Gastroesophageal sphincter (tissue), 4 donors: ENCODE data around the gene CD48. TPM values are rescaled to one million over a fixed set of nuclear protein-coding genes. Genes with fewer than 3 reads are reported as not detected.

Source experiments
- ATAC-seq: fragments of 150-250 bp; one replicate; pipeline ENCODE4 v1.9.1; 2016; ENCODE audit warnings: mild to moderate bottlenecking, moderate library complexity
- H3K27ac ChIP-seq, 4 donors: fragments of 200-600 bp; sonication (generic) in 3 of 4; 1 replicate in 3 of 4; 2 replicates in 1 of 4; pipeline ENCODE4 v1.5.1; 2016 to 2019
- H3K27me3 ChIP-seq: fragments of 200-600 bp; sonication (generic); one replicate; pipeline ENCODE4 v1.5.1; 2019
- H3K36me3 ChIP-seq, 2 donors: fragments of 200-600 bp; sonication (generic); one replicate each; pipeline ENCODE4 v1.5.1; 2019; ENCODE audit warnings: control low read depth in 1 of 2
- H3K4me1 ChIP-seq, 3 donors: fragments of 200-600 bp; sonication (generic); 1 replicate in 2 of 3; 2 replicates in 1 of 3; pipeline ENCODE4 v1.5.1; 2016 to 2019; ENCODE audit warnings: control low read depth in 2 of 3
- H3K4me3 ChIP-seq, 2 donors: fragments of 200-600 bp; sonication (generic); one replicate each; pipeline ENCODE4 v1.5.1; 2019; ENCODE audit warnings: mild to moderate bottlenecking in 1 of 2, moderate library complexity in 1 of 2
- H3K9me3 ChIP-seq, 3 donors: fragments of 200-600 bp; sonication (generic); one replicate each; pipeline ENCODE4 v1.5.1; 2017 to 2019; ENCODE audit warnings: control low read depth in 2 of 3
- CTCF ChIP-seq, 4 experiments: fragments of 200-600 bp in 2 of 4; fragments of 450-650 bp in 2 of 4; sonication (generic) in 1 of 4; IDR thresholded peaks; one replicate each; pipeline ENCODE4 v1.5.1; 2017 to 2019; ENCODE audit warnings: antibody characterized with exemption in 4 of 4, mild to moderate bottlenecking in 2 of 4, moderate library complexity in 2 of 4
- EP300 ChIP-seq: sonication (generic); formaldehyde crosslinking; IDR thresholded peaks from one replicate; pipeline ENCODE4 v1.6.1; 2017; ENCODE audit warnings: antibody characterized with exemption, mild to moderate bottlenecking
- POLR2A ChIP-seq, 2 donors: fragments of 450-650 bp; IDR thresholded peaks; one replicate each; pipeline ENCODE4 v1.6.1; 2017; ENCODE audit warnings: antibody characterized with exemption in 2 of 2, mild to moderate bottlenecking in 2 of 2, moderate library complexity in 1 of 2
- POLR2AphosphoS5 ChIP-seq: sonication (generic); formaldehyde crosslinking; IDR thresholded peaks from one replicate; pipeline ENCODE4 v1.6.1; 2017; ENCODE audit warnings: antibody characterized with exemption
- WGBS, 2 donors: methylation state at CpG; one replicate each; pipeline ENCODE4 v1.1.5; 2018; ENCODE audit warnings: low coverage in 1 of 2; 5-methylcytosine and 5-hydroxymethylcytosine counted together
- total RNA-seq, 4 donors: library from RNA; depleted of rRNA; stranded (reverse); fragments of >200 nt; gene quantifications; one replicate each; pipeline ENCODE4 v1.1.0, GENCODE V29; 2016

CD48 gene
- total RNA-seq, 4 donors from 2014 or later = 2.2 to 8.5 (median 4.5) TPM; not detected in 1

GRCh38 chr1:160651433-160652064 lies 60.1 kb downstream of the CD48 start:
- Histone ChIP-seq H3K36me3 (no peaks in the 10 kb centered on the region), H3K9me3 (no peaks in the 10 kb centered on the region), H3K4me1 (no peaks in the 10 kb centered on the region), H3K27me3 (peaks cover 5% of the 10 kb centered on the region), H3K4me3 (no peak overlapping the region), H3K27ac (no peak overlapping the region)
- WGBS, 2 donors = 13 to 30% methylated on average over 1 of the region's 1 CpG
- TF ChIP-seq POLR2AphosphoS5 (no peak), EP300 (no peak), POLR2A (IDR thresholded peaks at IDR 0.05) (no peak), CTCF (IDR thresholded peaks at IDR 0.05) (no peak)
- ATAC-seq = no peak

DNA sequence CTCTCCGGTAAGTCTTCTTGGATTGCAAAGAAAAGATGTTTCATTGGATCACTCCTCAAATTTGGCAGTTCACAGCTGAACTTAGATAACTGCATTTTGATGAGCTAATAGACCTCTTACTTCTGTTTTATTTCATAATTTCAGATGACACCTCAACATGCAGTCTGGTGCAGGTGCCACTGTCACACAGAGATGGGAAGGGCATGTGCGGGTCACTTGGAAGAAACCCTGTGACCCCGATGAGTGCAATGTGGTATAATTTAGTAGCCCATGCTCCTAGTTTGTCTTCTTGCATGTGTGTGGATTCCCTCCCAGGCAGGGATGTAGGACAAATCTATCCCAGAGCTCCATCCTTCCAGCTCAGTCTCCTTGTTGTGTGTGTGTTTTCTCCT lies 64.3 kb downstream of the CD48 start:
- Histone ChIP-seq H3K4me3 (no peak overlapping the region), H3K36me3 (no peaks in the 10 kb centered on the region), H3K27me3 (no peaks in the 10 kb centered on the region), H3K4me1 (no peaks in the 10 kb centered on the region), H3K27ac (no peak overlapping the region), H3K9me3 (no peaks in the 10 kb centered on the region)
- WGBS, 2 donors = 68 to 72% methylated on average over 2 to 3 of the region's 3 CpGs
- TF ChIP-seq CTCF (IDR thresholded peaks at IDR 0.05) (no peak), POLR2AphosphoS5 (no peak), EP300 (no peak), POLR2A (IDR thresholded peaks at IDR 0.05) (no peak)
- no peak for ATAC-seq

DNA sequence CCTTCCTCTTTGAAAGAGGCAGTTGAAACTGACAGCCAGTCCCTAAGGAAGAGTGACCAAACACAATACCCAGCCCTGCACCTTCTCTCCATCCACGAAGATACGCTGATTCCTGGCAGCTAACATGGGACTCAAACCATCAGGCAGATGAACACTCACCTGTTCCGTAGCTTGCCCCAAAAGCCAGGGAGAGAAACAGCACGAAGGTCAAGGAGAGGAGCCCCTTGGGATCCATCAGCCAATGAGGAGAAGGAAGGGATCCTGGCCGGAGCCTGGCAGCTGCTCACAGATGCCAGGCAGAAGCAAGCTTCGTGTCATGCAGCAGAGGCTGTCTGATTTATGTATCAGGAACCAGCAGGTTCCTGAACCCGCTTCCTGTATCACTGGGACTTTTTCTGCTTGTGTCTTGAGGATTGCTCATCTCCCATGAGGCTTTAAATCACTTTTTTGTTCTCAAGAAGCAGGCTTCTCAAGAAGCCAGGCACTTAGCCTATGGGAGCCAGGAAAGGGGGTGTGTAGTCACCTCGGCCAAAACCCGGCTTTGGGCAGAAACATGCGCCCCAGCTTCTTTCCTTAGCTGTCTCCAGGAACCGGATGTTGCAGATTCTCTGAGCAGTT lies 64.8 kb downstream of the CD48 start, which contains the start of gene SLAMF1:
Gene SLAMF1 (minus strand): TSS at position 334 of the 618 bp plus-strand sequence. CDS start 99 bp downstream, at position 235.
- no peak within 1 kb of the TSS for H3K27ac ChIP-seq
- H3K9me3 ChIP-seq = no peaks in the 10 kb centered on the region
- no peaks in the 10 kb centered on the region for H3K36me3 ChIP-seq
- no peaks in the 10 kb centered on the region for H3K27me3 ChIP-seq
- 47% methylated on average over 8 of the region's 11 CpGs; no CpG with 5 or more reads in 1 of the 2 donors for WGBS, 2 donors
- no peak for TF ChIP-seq EP300
- no peak for TF ChIP-seq POLR2AphosphoS5
- TF ChIP-seq POLR2A (IDR thresholded peaks at IDR 0.05) = no peak
- TF ChIP-seq CTCF (IDR thresholded peaks at IDR 0.05) = no peak
- H3K4me3 ChIP-seq = peak within 1 kb of the TSS in 1 of 2 donors; percentile 11
- H3K4me1 ChIP-seq = no peaks in the 10 kb centered on the region
- no peak for ATAC-seq

DNA sequence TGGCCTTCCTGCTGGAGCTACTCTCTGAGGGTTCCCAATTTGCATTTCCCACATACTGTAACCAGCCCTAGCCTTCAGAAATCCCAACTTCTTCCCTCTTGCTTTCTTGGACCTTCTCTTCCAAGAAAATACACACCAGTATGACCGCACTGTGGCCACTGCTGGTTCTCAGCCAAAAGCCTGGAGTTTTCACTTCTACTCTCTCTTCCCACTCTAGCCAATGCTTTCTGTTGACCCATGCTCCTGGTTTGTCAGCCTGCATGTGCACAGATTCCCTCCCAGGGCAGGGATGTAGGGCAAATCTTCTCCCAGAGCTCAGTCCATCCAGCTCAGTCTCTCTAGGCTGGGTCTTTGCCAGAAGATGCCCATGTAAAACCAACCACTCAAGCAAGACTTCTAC lies 65.4 kb downstream of the CD48 start:
- H3K4me3 ChIP-seq = peak overlapping the region in 1 of 2 donors; percentile 5

More for the DNA sequence above, 65.4 kb downstream of the CD48 start:
- H3K36me3 ChIP-seq = no peaks in the 10 kb centered on the region
- H3K9me3 ChIP-seq = no peaks in the 10 kb centered on the region
- WGBS, 2 donors = 86% methylated on average over 1 of the region's 1 CpG; no CpG with 5 or more reads in 1 of the 2 donors
- H3K27me3 ChIP-seq = no peaks in the 10 kb centered on the region
- no peak for TF ChIP-seq POLR2A (IDR thresholded peaks at IDR 0.05)
- TF ChIP-seq EP300 = no peak
- no peak for TF ChIP-seq CTCF (IDR thresholded peaks at IDR 0.05)
- TF ChIP-seq POLR2AphosphoS5 = no peak
- H3K4me1 ChIP-seq = no peaks in the 10 kb centered on the region
- no peak for ATAC-seq
- H3K27ac ChIP-seq = no peak overlapping the region
